Neural crest cell (in vitro differentiated cells): Measurements from ENCODE around the gene LRRC2. TPM values are rescaled to one million over a fixed set of nuclear protein-coding genes. Genes with fewer than 3 reads are reported as not detected.

Source experiments
- DNase-seq: peaks from one replicate; pipeline ENCODE4 v3.0.0; 2021; ENCODE audit warnings: low read depth, mixed read lengths, low spot score
- H3K27ac Mint-ChIP-seq: one replicate; pipeline ENCODE4 v1.8.0; 2021; ENCODE audit warnings: mild to moderate bottlenecking, mixed read lengths; ENCODE audit not compliant: unreplicated experiment
- H3K27me3 Mint-ChIP-seq: 2 replicates; pipeline ENCODE4 v1.8.0; 2021; ENCODE audit warnings: low read depth, mild to moderate bottlenecking, mixed read lengths
- H3K36me3 Mint-ChIP-seq: 2 replicates; pipeline ENCODE4 v1.8.0; 2021; ENCODE audit warnings: low read depth, mild to moderate bottlenecking, mixed read lengths
- H3K4me1 Mint-ChIP-seq: 2 replicates; pipeline ENCODE4 v1.8.0; 2021; ENCODE audit warnings: mixed read lengths
- H3K4me3 Mint-ChIP-seq: one replicate; pipeline ENCODE4 v1.8.0; 2021; ENCODE audit warnings: mild to moderate bottlenecking, mixed read lengths
- H3K9me3 Mint-ChIP-seq: 2 replicates; pipeline ENCODE4 v1.8.0; 2021; ENCODE audit warnings: mixed read lengths
- total RNA-seq: library from RNA; stranded (reverse); gene quantifications from 2 replicates; pipeline ENCODE4 v1.2.1, GENCODE V29; 2021
- TF ChIP-seq, protein P1 (sequence below): fragments of 200-600 bp; sonication (generic); conservative IDR thresholded peaks from 2 replicates; pipeline ENCODE4 v1.5.0; 2021; ENCODE audit warnings: antibody characterized with exemption, mild to moderate bottlenecking

LRRC2 gene
- total RNA-seq, 1 donor from 2014 or later = 0.12 TPM

GRCh38 chr3:46574881-46575576 is 8.9 kb upstream of the LRRC2 start:
- H3K36me3 Mint-ChIP-seq = no peaks in the 10 kb centered on the region
- H3K27me3 Mint-ChIP-seq = peaks cover 83% of the 10 kb centered on the region
- DNase-seq = no peak
- no peak overlapping the region for H3K27ac Mint-ChIP-seq
- no peaks in the 10 kb centered on the region for H3K4me1 Mint-ChIP-seq
- TF ChIP-seq, protein P1, sequence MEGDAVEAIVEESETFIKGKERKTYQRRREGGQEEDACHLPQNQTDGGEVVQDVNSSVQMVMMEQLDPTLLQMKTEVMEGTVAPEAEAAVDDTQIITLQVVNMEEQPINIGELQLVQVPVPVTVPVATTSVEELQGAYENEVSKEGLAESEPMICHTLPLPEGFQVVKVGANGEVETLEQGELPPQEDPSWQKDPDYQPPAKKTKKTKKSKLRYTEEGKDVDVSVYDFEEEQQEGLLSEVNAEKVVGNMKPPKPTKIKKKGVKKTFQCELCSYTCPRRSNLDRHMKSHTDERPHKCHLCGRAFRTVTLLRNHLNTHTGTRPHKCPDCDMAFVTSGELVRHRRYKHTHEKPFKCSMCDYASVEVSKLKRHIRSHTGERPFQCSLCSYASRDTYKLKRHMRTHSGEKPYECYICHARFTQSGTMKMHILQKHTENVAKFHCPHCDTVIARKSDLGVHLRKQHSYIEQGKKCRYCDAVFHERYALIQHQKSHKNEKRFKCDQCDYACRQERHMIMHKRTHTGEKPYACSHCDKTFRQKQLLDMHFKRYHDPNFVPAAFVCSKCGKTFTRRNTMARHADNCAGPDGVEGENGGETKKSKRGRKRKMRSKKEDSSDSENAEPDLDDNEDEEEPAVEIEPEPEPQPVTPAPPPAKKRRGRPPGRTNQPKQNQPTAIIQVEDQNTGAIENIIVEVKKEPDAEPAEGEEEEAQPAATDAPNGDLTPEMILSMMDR = no peak
- H3K4me3 Mint-ChIP-seq = no peak overlapping the region
- H3K9me3 Mint-ChIP-seq = peaks cover 3% of the 10 kb centered on the region

GRCh38 chr3:46574243-46574646 is 8.1 kb upstream of the LRRC2 start:
- H3K4me3 Mint-ChIP-seq = no peak overlapping the region
- H3K27me3 Mint-ChIP-seq = peaks cover 83% of the 10 kb centered on the region
- H3K9me3 Mint-ChIP-seq = peaks cover 3% of the 10 kb centered on the region
- no peak for DNase-seq
- TF ChIP-seq, protein P1 = no peak
- H3K4me1 Mint-ChIP-seq = no peaks in the 10 kb centered on the region
- H3K27ac Mint-ChIP-seq = no peak overlapping the region
- no peaks in the 10 kb centered on the region for H3K36me3 Mint-ChIP-seq

GRCh38 chr3:46573701-46574100 is 7.6 kb upstream of the LRRC2 start:
- H3K36me3 Mint-ChIP-seq = no peaks in the 10 kb centered on the region
- H3K27ac Mint-ChIP-seq = no peak overlapping the region
- peaks cover 3% of the 10 kb centered on the region for H3K9me3 Mint-ChIP-seq
- no peak overlapping the region for H3K4me3 Mint-ChIP-seq
- TF ChIP-seq, protein P1 = no peak
- DNase-seq = no peak
- peaks cover 82% of the 10 kb centered on the region for H3K27me3 Mint-ChIP-seq
- no peaks in the 10 kb centered on the region for H3K4me1 Mint-ChIP-seq

- H3K27ac Mint-ChIP-seq = no peak overlapping the region
- TF ChIP-seq, protein P1 = no peak
- no peak for DNase-seq
- H3K9me3 Mint-ChIP-seq = peaks cover 3% of the 10 kb centered on the region
- peaks cover 77% of the 10 kb centered on the region for H3K27me3 Mint-ChIP-seq
- no peak overlapping the region for H3K4me3 Mint-ChIP-seq
- H3K4me1 Mint-ChIP-seq = no peaks in the 10 kb centered on the region
- no peaks in the 10 kb centered on the region for H3K36me3 Mint-ChIP-seq
Observed at GRCh38 chr3:46571684-46572083, 5.6 kb upstream of the LRRC2 start.

DNA sequence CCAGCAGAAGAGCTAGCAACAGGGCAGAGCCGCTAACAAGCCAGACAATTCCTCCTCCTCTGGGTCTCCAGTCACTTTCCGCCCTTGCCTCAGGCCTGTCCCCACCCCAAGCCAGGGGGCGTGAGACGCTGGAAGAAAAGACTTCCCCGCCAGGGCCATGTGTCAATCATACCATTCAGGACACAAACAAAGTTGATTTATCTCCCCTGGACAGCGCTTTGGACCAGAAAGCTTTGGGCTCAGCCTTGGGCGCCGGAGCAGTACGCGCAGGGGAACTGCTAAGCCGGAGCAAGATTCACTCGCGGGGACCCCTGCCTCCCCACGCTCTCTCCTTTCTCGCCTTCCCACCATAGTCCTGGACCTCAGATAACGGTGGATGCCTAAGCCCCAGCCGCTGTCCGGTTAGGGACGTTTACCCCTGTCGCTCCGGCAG is 479 bp downstream of the LRRC2 start:
- Mint-ChIP-seq H3K4me3 (peak overlapping the region; percentile 89), H3K36me3 (no peaks in the 10 kb centered on the region), H3K9me3 (peaks cover 3% of the 10 kb centered on the region), H3K27me3 (peaks cover 66% of the 10 kb centered on the region), H3K27ac (no peak overlapping the region), H3K4me1 (peaks cover 13% of the 10 kb centered on the region)
- TF ChIP-seq, protein P1 = no peak
- peak; percentile 31 for DNase-seq
